Right hindlimb (tissue), 1 donor: ENCODE measurements around the gene AHI1.
A peak's percentile ranks its signal among the peaks of the same experiment; 100 is the strongest.

Experiments used
- DNase-seq: peaks from one replicate; pipeline ENCODE4 v3.0.0-alpha.2; 2018

Gene AHI1

DNA sequence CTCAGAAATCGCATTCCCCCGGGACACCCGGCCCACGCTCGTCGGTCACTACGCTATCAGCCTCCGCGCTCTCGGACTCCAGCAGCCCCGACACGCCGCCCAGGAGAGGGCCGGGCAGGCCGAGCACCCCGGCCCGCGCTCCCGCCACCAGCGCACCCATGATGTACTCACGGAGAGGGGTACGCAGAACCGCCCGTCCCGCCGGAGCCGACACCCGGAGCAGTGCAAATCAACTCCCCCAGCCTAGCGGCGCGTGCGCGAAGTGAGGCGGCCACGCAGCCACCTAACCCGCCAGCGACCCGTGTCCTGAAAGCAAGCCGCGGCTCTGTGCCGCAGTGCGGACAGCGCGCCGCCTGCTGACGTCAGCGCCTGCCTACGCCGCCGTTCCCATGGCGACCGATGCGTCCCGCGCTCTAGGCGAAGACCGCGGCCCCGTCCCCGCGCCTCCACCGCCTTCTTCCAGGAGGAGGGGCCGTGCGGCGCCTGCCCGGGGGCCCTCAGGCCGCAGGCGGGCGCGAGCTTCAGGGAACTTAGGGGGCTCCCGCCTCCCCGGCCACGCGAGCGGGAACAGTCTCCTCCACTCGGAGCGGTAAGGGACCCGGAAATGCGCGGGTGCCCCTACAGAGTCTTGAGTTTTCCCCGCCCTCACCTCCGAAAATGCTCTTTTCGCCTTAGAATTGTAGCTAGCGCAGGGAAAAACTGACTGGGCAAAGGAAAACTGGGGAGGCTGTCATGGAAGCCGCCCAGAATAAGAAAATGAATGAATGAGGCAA, at the start of gene AHI1:
AHI1 (minus strand) TSS at position 329 of the 773 bp plus-strand sequence. CDS start 5,503 bp downstream, outside the sequence.
- peak; percentile 96 for DNase-seq

DNA sequence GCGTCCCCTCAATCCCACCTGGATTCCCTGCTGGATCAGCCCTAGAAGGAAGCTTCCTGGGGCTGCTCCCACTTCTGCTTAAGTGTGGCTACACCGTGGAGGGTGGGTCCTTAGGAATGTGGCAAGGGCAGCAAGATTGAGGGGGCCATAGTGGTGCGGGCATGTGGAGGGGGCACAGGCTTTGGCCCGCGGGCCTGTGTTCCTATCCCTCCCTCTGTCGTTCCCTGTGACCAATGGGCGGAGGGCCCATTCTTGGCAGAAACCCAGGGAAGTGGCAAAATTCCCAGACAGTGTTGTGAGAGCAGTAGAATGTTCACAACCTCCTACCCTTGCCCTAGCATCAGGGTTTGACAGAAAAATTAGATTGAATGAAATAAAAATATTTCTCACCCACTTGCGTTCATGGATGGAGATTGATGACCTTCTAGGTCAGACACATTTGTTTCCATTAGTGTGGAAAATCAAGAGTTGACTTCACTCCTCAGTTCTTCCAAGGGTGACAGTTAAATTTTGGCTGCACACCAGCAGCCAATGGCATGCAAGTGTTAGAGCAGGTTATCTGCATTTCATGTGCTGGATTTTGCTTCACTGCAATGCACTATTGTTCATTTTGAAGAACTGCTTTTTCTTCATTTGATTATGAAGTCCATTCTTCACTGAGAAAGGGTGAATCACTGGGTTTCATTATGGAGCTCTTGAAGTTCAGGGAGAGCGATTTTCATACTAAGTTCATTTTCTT, 49.3 kb upstream of the AHI1 start:
- no peak for DNase-seq

DNA sequence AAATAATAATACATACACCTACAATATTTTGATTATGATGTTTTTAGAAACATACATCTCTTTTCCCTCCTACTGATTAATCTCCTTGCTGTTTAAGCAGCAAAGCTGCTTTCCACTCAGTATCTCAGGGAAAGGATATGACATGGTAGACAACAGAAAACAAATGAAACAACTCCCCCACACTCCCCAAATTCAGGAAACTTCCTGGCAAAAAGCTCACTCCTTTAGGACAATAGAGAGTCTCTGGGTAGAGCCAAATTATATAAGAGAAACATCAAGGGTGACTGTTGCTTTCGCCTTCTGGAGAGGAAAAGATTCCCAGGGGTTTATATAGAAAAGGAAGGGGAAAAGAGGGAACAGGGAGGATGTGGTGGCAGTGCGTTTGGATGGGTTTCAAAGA, 48.7 kb upstream of the AHI1 start:
- DNase-seq: no peak

DNA sequence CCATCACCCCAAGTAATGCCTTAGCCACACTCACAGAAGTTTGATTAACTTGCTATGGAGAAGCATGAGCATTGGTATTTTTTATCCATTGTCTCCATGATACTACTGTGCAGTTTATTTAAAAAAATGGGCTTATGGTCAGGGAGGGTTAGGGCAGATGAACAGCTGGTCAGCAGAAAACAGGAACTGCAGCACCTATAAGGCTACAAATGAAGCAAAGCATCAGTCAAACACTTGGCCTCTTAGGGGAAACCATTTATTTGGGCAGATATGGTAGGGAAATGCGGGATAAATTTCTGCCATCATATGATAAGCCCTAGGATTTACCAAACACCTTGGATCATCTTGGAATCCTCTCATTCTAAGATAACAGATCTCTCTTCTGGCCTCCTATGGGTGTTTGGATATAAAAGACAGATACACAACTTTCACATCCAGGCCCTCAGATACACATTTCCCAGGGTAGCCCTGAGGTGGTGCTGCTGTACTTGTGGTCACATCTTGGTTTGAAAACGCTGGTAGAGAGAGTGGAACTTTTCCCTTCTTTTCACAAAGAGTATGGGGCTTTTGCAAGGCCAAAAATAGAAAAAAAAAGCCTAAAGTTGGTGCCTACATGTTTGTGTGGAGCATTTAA, 42.8 kb upstream of the AHI1 start:
- peak; percentile 33 for DNase-seq

DNA sequence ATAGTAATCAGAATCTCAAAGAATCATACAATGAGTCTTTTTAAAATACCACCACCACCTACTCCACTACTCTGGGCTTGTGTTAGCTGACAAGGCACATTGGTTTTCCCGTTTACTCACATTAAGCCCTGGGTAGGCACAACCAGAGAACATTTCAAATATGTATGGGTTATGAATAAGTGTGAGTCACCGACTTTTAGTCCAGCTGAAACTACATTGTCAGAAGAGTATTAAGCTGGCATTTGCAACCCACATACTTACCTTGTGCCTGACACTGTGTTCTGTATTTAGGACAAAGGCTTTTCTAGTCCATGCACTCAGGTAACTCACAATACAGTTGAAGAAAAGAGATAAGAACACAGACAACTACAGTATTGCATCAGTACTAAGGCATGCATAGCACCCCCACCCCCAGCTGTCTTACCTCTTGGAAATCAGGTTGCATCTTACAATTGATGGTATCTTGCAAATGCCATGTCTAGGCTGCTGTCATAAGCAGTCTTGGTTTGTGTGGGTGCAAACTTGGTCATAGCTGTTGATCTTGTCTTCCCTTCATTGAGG, 40.3 kb upstream of the AHI1 start:
- no peak for DNase-seq

DNA sequence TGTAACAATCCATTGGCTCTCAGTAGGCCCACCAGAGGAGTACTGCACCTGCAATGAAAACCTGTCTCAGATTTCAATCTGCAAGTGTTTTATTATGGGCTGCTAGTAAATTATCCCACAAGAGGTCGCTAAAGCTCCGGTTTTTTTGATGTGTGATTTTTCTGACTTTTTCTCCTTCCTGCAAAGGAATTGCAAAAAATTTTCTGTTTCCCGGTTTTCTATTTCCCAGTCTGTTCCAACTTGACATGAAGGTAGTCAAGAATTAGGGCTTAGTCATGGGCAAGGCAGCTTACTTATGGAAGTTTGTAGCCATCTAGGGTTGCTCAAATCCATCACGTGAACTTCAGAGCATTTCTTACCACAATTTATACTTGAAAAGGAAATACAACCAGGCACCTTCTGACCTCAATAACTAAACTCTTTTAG, 38.5 kb upstream of the AHI1 start:
- no peak for DNase-seq

DNA sequence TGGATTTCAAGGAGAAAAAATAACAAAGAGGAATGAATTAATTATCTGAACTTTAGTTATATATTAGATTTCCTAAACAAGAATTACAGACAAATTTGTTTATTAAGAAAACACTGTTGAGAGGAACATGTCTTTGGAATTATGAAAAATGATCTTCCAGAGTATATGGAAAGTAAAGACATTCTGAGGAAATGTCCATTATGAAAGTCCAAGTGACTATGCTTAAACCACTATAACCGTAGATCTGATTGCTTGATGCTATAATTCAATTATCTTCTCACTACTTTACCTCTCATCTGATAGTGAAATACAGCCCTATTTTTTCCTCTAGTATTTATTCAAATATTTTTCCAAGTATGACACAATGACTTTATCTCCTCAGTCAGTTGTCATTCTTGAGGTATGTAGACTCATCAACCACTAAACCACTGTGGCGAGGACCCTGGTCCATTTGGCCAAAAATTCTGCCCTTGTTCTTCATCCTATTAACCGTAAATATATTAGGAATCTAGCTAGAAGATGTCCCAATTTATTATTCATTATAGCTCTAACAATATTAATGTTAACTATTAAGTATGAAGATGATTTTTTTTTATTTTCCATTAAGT, 37.3 kb upstream of the AHI1 start:
- DNase-seq: no peak

DNA sequence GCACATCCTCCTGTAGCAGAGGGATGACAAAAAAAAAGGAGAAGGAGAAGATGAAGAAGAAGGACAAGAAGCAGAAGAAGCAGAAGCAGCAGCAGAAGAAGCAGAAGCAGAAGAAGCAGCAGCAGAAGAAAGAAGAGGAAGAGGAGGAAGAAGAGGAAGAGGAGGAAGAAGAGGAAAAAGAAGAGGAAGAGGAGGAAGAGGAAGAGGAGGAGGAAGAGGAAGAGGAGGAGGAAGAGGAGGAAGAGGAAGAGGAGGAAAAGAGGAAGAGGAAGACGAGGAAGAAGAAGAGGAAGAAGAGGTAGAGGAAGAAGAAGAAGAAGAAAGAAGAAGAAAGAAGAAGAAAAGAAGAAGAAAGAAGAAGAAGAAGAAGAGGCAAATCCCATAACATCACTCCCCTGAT, 35.0 kb upstream of the AHI1 start:
- DNase-seq: no peak

DNA sequence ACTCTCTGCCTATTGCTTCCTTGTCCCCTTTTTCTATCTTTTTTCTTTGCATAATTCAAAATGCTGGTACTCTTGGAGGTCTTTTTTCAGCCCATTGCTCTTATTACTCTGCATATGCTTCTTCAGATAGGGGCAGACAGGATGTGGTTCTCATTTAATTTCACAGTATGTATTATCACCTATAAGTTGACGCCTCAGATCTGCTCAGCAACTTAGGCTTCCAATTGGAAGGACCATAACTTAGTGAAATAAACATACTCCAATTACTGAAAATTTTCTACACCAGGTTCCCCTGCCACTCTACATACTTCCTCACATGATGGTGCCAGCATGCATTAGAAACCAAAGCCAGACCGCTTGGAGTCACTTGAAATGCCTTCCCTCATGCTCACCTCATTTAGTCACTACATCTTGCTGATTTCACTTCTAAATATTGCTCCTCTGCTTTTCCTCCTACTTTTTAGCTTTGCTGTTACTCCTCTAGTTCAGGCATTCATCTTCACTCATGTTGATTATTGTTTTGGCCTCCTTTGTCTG, 34.5 kb upstream of the AHI1 start:
- DNase-seq: no peak

DNA sequence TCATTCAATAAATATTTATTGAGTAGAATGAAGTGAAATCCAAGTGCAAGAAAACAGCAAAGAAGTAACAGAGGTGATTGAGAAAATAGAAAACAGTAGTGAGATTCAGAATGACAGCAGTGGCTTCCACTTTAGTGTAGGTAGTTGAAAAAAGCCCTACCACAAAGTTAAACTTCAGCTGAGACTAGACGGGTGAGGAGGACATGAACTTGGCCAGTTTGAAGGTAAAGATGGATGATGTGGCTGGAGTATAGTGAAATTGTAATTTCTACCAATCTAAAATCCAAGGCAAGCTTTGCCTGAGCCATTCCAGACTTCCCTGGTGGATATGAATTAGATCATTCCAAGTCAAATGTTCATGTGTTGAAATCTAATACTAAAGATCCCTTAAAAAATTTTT, 32.6 kb upstream of the AHI1 start:
- DNase-seq: no peak

DNA sequence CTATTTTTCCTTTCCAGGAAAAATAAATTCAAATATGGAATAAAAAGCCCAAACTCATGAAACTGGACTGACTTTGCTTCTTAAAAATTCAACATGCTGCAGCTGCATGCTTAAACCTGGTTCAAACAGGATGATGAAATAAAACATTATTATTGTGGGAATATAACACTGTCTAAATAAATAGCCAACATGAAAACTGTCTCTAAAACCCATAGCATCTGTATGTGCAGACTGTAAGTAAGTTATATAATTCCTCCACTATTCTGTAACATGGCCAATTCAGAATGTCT, 30.4 kb upstream of the AHI1 start:
- DNase-seq: no peak

DNA sequence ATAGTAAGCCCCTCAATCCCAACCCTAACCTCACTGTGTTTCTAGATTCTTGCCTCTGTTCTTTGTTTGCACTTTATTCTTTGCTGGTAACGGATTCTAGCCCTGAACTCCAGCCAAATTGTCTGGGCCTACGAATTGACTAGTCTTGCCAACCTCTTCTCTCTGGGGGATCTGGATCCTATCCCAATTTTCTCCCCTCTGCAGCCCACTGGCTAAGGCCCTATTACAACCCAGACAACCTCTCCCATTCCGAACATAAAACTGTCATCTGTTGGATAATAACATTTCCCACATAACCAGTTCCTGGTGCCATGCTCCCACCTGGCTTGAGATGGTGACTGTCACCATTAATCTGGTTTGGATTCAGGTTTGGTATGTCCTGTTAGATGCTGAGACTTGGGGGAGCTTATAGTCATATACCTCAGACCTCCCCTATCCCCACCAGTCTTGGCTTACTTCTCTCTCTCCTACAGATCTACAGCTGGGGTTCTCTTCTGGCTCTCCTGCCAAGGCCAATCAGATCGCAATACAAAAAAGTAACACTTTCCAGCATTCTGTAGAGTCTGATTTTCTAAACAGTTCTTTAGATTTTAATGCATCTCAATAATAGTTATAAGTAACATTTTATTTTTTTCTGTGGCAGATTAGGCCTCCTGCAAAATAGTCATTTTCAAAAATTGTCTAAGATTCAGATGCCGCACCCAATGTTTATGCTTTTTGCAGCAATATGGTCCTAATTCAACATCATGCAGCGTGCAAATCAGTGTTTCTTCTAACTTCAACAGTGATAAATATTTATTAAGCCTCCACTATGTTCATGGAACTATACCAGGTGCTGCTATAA, 29.8 kb upstream of the AHI1 start:
- peak; percentile 74 for DNase-seq

DNA sequence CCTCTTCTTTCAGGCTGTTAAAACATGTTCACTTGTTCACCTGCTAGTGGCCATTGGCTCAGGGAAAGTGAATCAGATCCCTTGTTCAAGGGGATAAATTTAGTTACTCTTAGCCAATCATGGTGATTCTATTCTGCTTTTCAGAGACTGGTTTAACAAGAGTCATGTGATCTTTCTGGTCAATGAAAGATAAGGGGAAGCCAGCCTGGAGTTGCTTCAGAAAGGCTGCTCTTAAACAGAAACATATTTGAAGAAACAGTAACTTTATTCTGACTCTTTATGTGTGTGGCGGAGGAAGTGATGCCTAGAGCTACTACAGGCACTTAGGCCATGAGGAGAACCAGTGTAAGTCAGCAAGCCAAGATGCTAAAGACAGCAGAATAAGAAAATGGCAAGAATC, 28.1 kb upstream of the AHI1 start:
- DNase-seq: no peak

DNA sequence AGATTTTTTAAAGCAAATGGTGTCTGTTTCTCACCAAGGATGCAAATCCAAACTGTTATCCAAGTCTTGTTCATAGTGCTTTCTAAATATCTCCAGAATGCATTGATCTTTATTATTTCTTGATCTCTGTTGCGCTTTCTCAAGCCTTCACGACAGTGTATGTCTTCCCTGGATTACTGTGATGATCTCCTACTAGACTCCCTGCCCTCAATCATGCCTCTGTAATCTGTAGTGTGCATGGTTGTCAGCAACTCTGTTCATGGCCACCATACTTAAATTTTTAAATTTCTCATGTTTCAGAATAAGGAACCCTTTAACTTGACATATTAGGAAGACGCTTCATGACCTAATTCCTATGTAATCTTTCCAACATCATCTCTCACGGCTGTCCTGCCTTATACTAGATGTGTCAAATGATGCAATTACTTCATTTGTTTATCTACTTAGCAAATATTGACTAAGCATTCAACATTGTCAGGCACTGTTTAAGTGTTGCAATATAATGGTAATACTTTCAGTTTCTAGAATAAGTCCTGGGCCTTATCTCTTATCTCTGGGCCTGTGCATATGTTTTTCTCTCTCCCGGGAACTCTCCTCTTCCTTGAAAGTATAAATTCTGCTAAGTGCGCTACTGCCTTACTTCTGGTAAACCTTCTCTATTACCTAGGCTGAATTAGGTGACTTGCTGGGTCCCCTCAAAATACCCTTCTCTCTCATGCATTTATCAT, 25.6 kb upstream of the AHI1 start:
- no peak for DNase-seq

DNA sequence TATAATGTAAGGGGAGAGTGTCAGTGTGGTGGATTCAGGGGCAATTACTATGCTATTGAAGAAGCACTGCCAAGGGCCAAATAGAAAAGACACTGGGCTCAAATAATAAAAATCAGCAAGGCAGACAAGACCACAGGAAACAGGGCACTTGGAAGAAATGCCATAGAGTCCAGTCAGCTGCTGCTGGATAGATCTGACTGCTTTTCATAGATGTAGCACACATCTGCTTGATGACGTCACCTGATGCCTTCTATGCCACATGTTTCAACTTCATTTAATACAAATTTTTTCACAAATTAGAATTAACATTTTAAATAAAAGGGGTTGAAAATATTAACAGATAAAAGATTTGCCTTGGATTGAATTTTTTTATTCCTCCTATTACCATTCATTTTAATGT, 23.9 kb upstream of the AHI1 start:
- no peak for DNase-seq

DNA sequence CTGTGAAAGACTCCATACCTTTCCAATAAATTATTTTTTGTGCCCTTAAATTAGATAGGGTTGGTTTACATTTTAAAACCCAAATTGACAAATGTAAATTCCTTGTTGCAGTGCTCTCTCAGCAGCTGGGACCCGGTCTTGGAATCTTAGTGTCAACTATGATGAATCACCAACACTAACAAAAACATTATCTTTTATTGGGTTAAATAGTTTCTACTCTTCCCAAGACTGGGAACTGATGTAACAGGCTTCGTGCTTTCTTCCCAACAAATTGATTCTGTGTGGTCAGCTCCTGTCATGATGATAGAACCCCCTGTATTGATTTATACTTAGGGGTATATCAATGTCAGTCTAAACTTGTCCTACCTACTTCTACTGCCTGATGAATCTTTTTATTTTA, 23.2 kb upstream of the AHI1 start:
- no peak for DNase-seq

DNA sequence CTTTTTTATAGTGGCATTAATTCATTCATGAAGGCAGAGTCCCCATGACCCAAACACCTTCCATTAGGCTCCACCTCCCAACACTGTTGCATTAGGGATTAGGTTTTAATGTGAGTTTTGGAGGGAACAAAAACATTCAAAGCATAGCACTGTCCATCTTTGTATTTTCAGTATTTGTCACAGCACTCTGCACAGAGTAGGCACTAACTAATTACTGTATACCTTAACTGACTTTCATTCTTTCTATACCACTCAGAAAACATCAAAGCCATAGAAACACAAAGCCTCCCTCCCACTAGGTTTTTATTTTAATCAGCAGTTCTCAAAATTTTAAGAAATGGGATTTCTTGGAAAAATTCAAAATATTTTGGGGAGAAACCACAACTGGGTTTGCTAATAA, 21.8 kb upstream of the AHI1 start:
- no peak for DNase-seq

DNA sequence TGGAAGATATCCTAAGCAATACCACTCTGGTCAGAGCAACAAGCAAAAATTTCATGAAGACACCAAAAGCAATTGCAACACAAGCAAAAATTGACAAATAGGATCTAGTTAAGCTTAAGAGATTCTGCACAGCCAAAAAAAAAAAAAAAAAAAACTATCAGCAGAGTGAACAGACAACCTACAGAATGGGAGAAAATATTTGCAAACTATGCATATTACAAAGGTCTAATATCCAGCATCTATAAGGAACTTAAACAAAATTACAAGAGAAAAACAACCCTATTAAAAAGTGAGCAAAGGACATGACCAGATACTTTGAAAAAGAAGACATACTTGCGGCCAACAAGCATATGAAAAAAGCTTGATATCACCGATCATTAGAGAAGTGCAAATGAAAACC, 20.0 kb upstream of the AHI1 start:
- no peak for DNase-seq

DNA sequence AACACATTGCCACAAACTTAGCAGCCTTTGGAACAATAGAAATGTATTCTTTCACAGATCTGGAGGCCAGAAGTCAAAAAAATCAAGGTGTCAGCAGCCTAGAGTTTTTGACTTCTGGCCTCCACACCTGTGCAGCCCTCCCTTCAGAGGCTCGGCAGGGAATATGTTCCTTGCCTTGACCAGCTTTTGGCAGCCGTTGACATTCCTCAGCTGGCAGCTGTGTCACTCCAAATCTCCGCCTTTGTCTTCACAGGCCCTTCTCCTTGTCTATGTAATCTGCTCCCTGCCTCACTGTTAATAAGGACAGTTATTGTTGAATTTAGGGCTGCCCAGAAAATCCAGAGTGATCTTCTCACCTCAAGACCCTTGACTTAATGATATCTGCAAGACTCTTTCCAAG, 17.2 kb upstream of the AHI1 start:
- DNase-seq: no peak

DNA sequence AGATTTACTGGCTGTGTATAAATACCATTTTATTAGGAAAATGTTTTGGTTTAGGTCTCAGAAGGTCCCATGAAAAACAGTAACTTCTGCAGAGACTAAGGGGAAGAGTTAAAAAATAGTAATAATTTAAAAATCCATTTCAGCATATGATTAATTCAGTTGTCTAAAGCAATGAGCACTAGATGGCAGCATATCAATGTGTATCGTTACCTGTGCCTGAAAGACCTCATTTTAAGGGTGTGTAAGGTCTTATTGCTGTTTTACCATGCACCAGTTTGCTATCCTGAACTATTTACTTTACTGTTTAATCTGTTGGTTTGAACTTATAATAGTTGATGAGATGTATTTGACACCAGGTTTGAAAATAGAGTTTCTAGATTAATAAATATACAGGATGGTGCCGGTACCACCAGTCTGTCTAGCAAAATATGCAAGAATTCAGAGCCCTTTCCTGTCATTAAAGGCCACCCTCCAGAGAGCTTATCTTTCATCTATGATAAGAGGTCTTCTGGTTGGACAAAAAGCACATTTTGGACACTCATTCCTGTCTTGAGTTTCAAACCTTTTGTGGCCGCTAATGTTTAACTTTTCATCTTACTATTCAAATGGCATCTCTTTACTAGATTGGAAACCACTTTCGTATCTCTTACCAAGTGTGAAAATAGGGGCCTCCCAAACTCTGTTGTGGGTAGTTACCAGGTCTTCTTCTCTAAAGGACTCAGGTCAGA, 8.9 kb upstream of the AHI1 start:
- no peak for DNase-seq

DNA sequence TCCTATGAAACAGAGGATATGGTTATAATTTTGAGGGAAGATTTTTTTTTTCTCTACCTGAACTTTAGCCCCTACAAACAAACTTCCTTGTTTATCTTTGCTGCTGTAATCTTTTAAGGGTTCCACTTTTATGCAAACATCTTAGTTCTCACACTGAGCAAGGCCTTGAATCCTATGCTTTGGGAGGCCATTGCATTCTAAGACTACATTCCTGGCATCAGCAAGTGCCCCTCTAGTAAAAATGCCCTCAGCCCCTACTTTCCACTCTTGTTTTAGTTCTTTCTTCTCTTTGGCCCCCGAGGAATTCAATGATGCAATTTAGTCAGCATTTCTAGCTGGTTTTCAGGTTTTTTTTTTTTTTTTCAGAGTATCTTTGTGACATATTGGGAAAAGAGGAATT, 8.1 kb upstream of the AHI1 start:
- DNase-seq: no peak
